ENCODE measurements around the gene CFAP46. TPM values are rescaled to one million over a fixed set of nuclear protein-coding genes. Genes with fewer than 3 reads are reported as not detected.
"Not testable (repeated sequence)": the region's sequence is repeated elsewhere in the genome, so short reads cannot be mapped to it uniquely, and the experiment has no call there.

The CFAP46 gene
- total and polyA plus RNA-seq, 9 donors = 0.22 to 1.1 (median 0.61) TPM

GRCh38 chr10:132804785-132805426 lies 137.5 kb downstream of the CFAP46 start:
- Histone ChIP-seq H3K4me3 (ENCODE audit: low read length) (no peak overlapping the region), H3K27me3 (ENCODE audit: control insufficient read depth, insufficient read depth, low read length) (peaks cover 35% of the 10 kb centered on the region), H3K4me1 (ENCODE audit: control insufficient read depth, insufficient read depth, low read length) (no peaks in the 10 kb centered on the region), H3K27ac (ENCODE audit: low read length) (no peak overlapping the region), H3K9me3 (replicated peaks; ENCODE audit: control insufficient read depth, low read depth, low read length) (peaks cover 6% of the 10 kb centered on the region), H3K36me3 (ENCODE audit: control insufficient read depth, insufficient read depth, low read length) (no peaks in the 10 kb centered on the region)
- WGBS (ENCODE audit: insufficient coverage) = 63% methylated on average over 18 of the region's 23 CpGs
- no peak for DNase-seq

- Histone ChIP-seq H3K4me1 (ENCODE audit: control insufficient read depth, insufficient read depth, low read length) (no peaks in the 10 kb centered on the region), H3K27me3 (ENCODE audit: control insufficient read depth, insufficient read depth, low read length) (peaks cover 32% of the 10 kb centered on the region), H3K4me3 (ENCODE audit: low read length) (no peak overlapping the region), H3K9me3 (replicated peaks; ENCODE audit: control insufficient read depth, low read depth, low read length) (peaks cover 6% of the 10 kb centered on the region), H3K36me3 (ENCODE audit: control insufficient read depth, insufficient read depth, low read length) (no peaks in the 10 kb centered on the region), H3K27ac (ENCODE audit: low read length) (no peak overlapping the region)
- DNase-seq = no peak
- WGBS (ENCODE audit: insufficient coverage) = no CpG with 5 or more reads among the region's 11 CpGs
Observed at GRCh38 chr10:132804287-132804686, 138.1 kb downstream of the CFAP46 start.

- peaks cover 30% of the 10 kb centered on the region for H3K27me3 ChIP-seq (ENCODE audit: control insufficient read depth, insufficient read depth, low read length)
- H3K27ac ChIP-seq (ENCODE audit: low read length) = no peak overlapping the region
- no peak overlapping the region for H3K4me3 ChIP-seq (ENCODE audit: low read length)
- no peaks in the 10 kb centered on the region for H3K4me1 ChIP-seq (ENCODE audit: control insufficient read depth, insufficient read depth, low read length)
- H3K9me3 ChIP-seq (replicated peaks; ENCODE audit: control insufficient read depth, low read depth, low read length) = peaks cover 6% of the 10 kb centered on the region
- H3K36me3 ChIP-seq (ENCODE audit: control insufficient read depth, insufficient read depth, low read length) = no peaks in the 10 kb centered on the region
- no peak for DNase-seq
- 81% methylated on average over 31 of the region's 34 CpGs for WGBS (ENCODE audit: insufficient coverage)
Observed at GRCh38 chr10:132803416-132804210, 138.8 kb downstream of the CFAP46 start.

GRCh38 chr10:132802694-132803320 lies 139.6 kb downstream of the CFAP46 start:
- no peak for DNase-seq
- peaks cover 23% of the 10 kb centered on the region for H3K27me3 ChIP-seq (ENCODE audit: control insufficient read depth, insufficient read depth, low read length)
- no peak overlapping the region for H3K4me3 ChIP-seq (ENCODE audit: low read length)
- H3K4me1 ChIP-seq (ENCODE audit: control insufficient read depth, insufficient read depth, low read length) = no peaks in the 10 kb centered on the region
- no peaks in the 10 kb centered on the region for H3K36me3 ChIP-seq (ENCODE audit: control insufficient read depth, insufficient read depth, low read length)
- peaks cover 6% of the 10 kb centered on the region for H3K9me3 ChIP-seq (replicated peaks; ENCODE audit: control insufficient read depth, low read depth, low read length)
- WGBS (ENCODE audit: insufficient coverage) = 86% methylated on average over 4 of the region's 16 CpGs
- no peak overlapping the region for H3K27ac ChIP-seq (ENCODE audit: low read length)

- Histone ChIP-seq H3K27me3 (ENCODE audit: control insufficient read depth, insufficient read depth, low read length) (peaks cover 23% of the 10 kb centered on the region), H3K9me3 (replicated peaks; ENCODE audit: control insufficient read depth, low read depth, low read length) (peaks cover 6% of the 10 kb centered on the region), H3K27ac (ENCODE audit: low read length) (no peak overlapping the region), H3K36me3 (ENCODE audit: control insufficient read depth, insufficient read depth, low read length) (no peaks in the 10 kb centered on the region), H3K4me3 (ENCODE audit: low read length) (no peak overlapping the region), H3K4me1 (ENCODE audit: control insufficient read depth, insufficient read depth, low read length) (no peaks in the 10 kb centered on the region)
- no peak for DNase-seq
- WGBS (ENCODE audit: insufficient coverage) = 93% methylated on average over 5 of the region's 8 CpGs
Observed at GRCh38 chr10:132802048-132802447, 140.3 kb downstream of the CFAP46 start.

GRCh38 chr10:132799865-132800264 lies 142.5 kb downstream of the CFAP46 start:
- no peak for DNase-seq

GRCh38 chr10:132798876-132799275 lies 143.5 kb downstream of the CFAP46 start:
- H3K36me3 ChIP-seq (ENCODE audit: control insufficient read depth, insufficient read depth, low read length) = no peaks in the 10 kb centered on the region
- peaks cover 6% of the 10 kb centered on the region for H3K9me3 ChIP-seq (replicated peaks; ENCODE audit: control insufficient read depth, low read depth, low read length)
- no peak overlapping the region for H3K27ac ChIP-seq (ENCODE audit: low read length)
- peaks cover 27% of the 10 kb centered on the region for H3K27me3 ChIP-seq (ENCODE audit: control insufficient read depth, insufficient read depth, low read length)
- no peak overlapping the region for H3K4me3 ChIP-seq (ENCODE audit: low read length)
- DNase-seq = no peak
- WGBS (ENCODE audit: insufficient coverage) = 87% methylated on average over 8 of the region's 15 CpGs
- H3K4me1 ChIP-seq (ENCODE audit: control insufficient read depth, insufficient read depth, low read length) = peaks cover 2% of the 10 kb centered on the region

More at GRCh38 chr10:132799865-132800264, 142.5 kb downstream of the CFAP46 start:
- H3K27me3 ChIP-seq (ENCODE audit: control insufficient read depth, insufficient read depth, low read length) = peaks cover 24% of the 10 kb centered on the region
- no peaks in the 10 kb centered on the region for H3K36me3 ChIP-seq (ENCODE audit: control insufficient read depth, insufficient read depth, low read length)
- peaks cover 6% of the 10 kb centered on the region for H3K9me3 ChIP-seq (replicated peaks; ENCODE audit: control insufficient read depth, low read depth, low read length)
- 63% methylated on average over 2 of the region's 11 CpGs for WGBS (ENCODE audit: insufficient coverage)
- H3K4me3 ChIP-seq (ENCODE audit: low read length) = no peak overlapping the region
- H3K4me1 ChIP-seq (ENCODE audit: control insufficient read depth, insufficient read depth, low read length) = no peaks in the 10 kb centered on the region
- no peak overlapping the region for H3K27ac ChIP-seq (ENCODE audit: low read length)

- Histone ChIP-seq H3K36me3 (ENCODE audit: control insufficient read depth, insufficient read depth, low read length) (no peaks in the 10 kb centered on the region), H3K27ac (ENCODE audit: low read length) (no peak overlapping the region), H3K4me1 (ENCODE audit: control insufficient read depth, insufficient read depth, low read length) (peaks cover 7% of the 10 kb centered on the region), H3K27me3 (ENCODE audit: control insufficient read depth, insufficient read depth, low read length) (peaks cover 29% of the 10 kb centered on the region), H3K9me3 (replicated peaks; ENCODE audit: control insufficient read depth, low read depth, low read length) (peaks cover 6% of the 10 kb centered on the region), H3K4me3 (ENCODE audit: low read length) (no peak overlapping the region)
- no peak for DNase-seq
- 83% methylated on average over 21 of the region's 21 CpGs for WGBS (ENCODE audit: insufficient coverage)
Observed at GRCh38 chr10:132798403-132798802, 144.0 kb downstream of the CFAP46 start.

GRCh38 chr10:132797986-132798385 lies 144.4 kb downstream of the CFAP46 start:
- DNase-seq; H3K4me1 ChIP-seq (ENCODE audit: control insufficient read depth, insufficient read depth, low read length); H3K9me3 ChIP-seq (replicated peaks; ENCODE audit: control insufficient read depth, low read depth, low read length); H3K36me3 ChIP-seq (ENCODE audit: control insufficient read depth, insufficient read depth, low read length); H3K27ac ChIP-seq (ENCODE audit: low read length); H3K4me3 ChIP-seq (ENCODE audit: low read length): not testable (repeated sequence)
- WGBS (ENCODE audit: insufficient coverage) = 91% methylated on average over 30 of the region's 32 CpGs
- H3K27me3 ChIP-seq (ENCODE audit: control insufficient read depth, insufficient read depth, low read length) = peaks cover 32% of the 10 kb centered on the region

- WGBS (ENCODE audit: insufficient coverage) = 79% methylated on average over 21 of the region's 21 CpGs
- Histone ChIP-seq H3K27me3 (ENCODE audit: control insufficient read depth, insufficient read depth, low read length) (peaks cover 41% of the 10 kb centered on the region), H3K4me1 (ENCODE audit: control insufficient read depth, insufficient read depth, low read length) (peaks cover 7% of the 10 kb centered on the region)
Observed at GRCh38 chr10:132796846-132797245, 145.5 kb downstream of the CFAP46 start.

More at GRCh38 chr10:132796846-132797245, 145.5 kb downstream of the CFAP46 start:
- H3K27ac ChIP-seq (ENCODE audit: low read length) = no peak overlapping the region
- DNase-seq = no peak
- H3K36me3 ChIP-seq (ENCODE audit: control insufficient read depth, insufficient read depth, low read length) = no peaks in the 10 kb centered on the region
- H3K4me3 ChIP-seq (ENCODE audit: low read length) = no peak overlapping the region
- peaks cover 2% of the 10 kb centered on the region for H3K9me3 ChIP-seq (replicated peaks; ENCODE audit: control insufficient read depth, low read depth, low read length)

Measured in muscle of leg (tissue), 11 donors.